ENCODE data around the gene DLX6.

GRCh38 chr7:96977445-96977844 is 27.9 kb upstream of the DLX6 start:
- no peak for TF ChIP-seq CTCF (conservative IDR thresholded peaks at IDR 0.05; ENCODE audit: low read length)
- no peak for TF ChIP-seq EZH2phosphoT487 (IDR thresholded peaks at IDR 0.05; ENCODE audit: borderline replicate concordance, low read depth, low read length)
